Measurements from ENCODE around the gene GPC3.

GPC3 gene

DNA sequence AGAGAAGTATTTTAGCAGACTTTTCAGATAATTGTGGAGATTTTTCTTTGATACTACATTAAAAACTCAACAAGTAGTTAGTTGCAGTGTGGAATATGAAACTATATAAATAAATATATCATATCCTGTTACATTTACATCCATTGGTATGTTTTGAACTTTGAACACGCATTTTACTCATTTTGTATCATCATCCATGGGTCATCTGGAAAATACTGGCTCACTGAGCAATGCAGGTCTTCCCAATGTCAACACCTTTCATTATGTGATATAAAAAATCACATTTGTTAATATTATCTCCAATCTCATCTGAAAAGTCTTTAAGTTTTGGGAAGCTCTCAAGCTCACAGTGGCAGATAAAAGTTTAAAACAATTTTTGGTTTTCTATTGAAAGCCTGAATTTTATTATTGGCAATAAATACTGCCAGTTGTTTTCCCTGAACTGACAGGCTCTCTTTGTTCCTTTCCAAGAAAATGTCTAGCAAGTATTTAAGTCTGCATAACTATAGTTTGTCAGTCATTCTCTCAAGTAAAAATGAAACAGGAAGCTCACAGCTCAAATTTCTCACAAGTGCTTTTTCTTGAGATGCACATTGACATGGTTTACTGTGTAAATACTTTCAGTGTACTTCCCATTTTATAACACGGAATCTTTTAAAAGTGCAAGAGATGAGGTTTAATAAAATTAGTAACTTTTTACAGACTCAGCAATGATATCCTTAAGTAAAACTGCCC is 386.6 kb downstream of the GPC3 start:
- no peak for TF ChIP-seq CTCF (conservative IDR thresholded peaks at IDR 0.05; ENCODE audit: low read depth, low read length)
- H3K4me3 ChIP-seq (ENCODE audit: low read depth, low read length): no peak overlapping the region
- DNase-seq (ENCODE audit: low read depth): no peak

DNA sequence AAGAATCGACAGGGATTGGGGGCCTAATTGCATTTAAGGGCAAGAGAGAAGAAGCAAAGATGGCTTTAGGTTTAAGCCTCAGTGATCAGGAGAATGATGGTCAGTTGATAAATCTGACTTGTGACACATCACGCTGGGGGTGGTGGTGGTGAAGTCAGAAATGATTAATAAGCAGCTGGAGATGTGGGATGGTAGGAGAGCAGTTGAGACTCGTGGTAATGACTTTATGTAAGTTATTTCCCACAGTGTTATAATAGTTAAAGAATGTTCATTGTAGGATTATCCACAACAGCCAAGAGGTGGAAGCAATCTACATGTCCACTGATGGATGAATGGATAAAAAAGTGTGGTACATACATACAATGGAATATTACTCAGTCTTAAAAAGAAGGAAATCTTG is 391.2 kb downstream of the GPC3 start:
- no peak overlapping the region for H3K4me3 ChIP-seq (ENCODE audit: low read depth, low read length)
- no peak for DNase-seq (ENCODE audit: low read depth)
- no peak for TF ChIP-seq CTCF (conservative IDR thresholded peaks at IDR 0.05; ENCODE audit: low read depth, low read length)

- no peak for TF ChIP-seq CTCF (conservative IDR thresholded peaks at IDR 0.05; ENCODE audit: low read depth, low read length)
- no peak overlapping the region for H3K4me3 ChIP-seq (ENCODE audit: low read depth, low read length)
- DNase-seq (ENCODE audit: low read depth): no peak
Observed at GRCh38 chrX:133593531-133593930, 391.9 kb downstream of the GPC3 start.

- no peak overlapping the region for H3K4me3 ChIP-seq (ENCODE audit: low read depth, low read length)
- DNase-seq (ENCODE audit: low read depth): peak; percentile 2
- TF ChIP-seq CTCF (conservative IDR thresholded peaks at IDR 0.05; ENCODE audit: low read depth, low read length): no peak
Observed at GRCh38 chrX:133590703-133591505, 394.5 kb downstream of the GPC3 start.

GRCh38 chrX:133588827-133589226 is 396.6 kb downstream of the GPC3 start:
- no peak overlapping the region for H3K4me3 ChIP-seq (ENCODE audit: low read depth, low read length)
- no peak for DNase-seq (ENCODE audit: low read depth)
- TF ChIP-seq CTCF (conservative IDR thresholded peaks at IDR 0.05; ENCODE audit: low read depth, low read length): no peak

- TF ChIP-seq CTCF (conservative IDR thresholded peaks at IDR 0.05; ENCODE audit: low read depth, low read length): no peak
- no peak for DNase-seq (ENCODE audit: low read depth)
- H3K4me3 ChIP-seq (ENCODE audit: low read depth, low read length): no peak overlapping the region
Observed at GRCh38 chrX:133587818-133588217, 397.6 kb downstream of the GPC3 start.

All from choroid plexus epithelial cell (primary cell).